ENCODE results near the gene BTN1A1.

DNA sequence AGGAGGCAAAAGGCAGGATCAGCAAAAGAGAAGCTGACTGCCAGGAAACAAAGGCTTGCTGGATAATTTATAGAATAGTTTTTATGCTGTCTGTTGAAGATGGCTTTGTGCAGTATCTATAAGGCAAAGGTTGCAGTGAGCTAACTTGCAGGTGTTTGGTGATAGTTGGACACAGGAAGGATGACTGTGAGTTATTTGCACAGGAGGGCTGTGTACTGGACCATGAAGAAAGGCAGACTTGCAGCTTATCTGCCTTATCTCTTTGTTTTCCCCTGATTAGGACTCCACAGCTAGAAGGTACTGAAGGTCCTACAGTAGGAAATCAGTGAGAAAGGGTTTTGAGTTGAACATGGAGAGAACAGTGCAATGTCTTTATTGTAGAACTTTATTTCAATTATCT is 2.1 kb downstream of the BTN1A1 start:
- TF ChIP-seq CTCF (IDR thresholded peaks at IDR 0.05) (no peak), POLR2A (IDR thresholded peaks at IDR 0.05) (no peak)

Data from lower leg skin (tissue), 3 donors.